Endodermal cell (in vitro differentiated cells): ENCODE results near the gene EFNB1. TPM values are rescaled to one million over a fixed set of nuclear protein-coding genes. Genes with fewer than 3 reads are reported as not detected.
A peak's percentile ranks its signal among the peaks of the same experiment; 100 is the strongest.

Source experiments
- DNase-seq: peaks from one replicate; pipeline ENCODE4 v3.0.0-alpha.2; 2017
- H3K27ac ChIP-seq: 2 replicates; pipeline ENCODE4 v1.5.1; 2013; ENCODE audit warnings: mild to moderate bottlenecking, low read depth, low read length, moderate library complexity
- H3K27me3 ChIP-seq: 2 replicates; pipeline ENCODE4 v1.6.1; 2013; ENCODE audit warnings: mild to moderate bottlenecking, low read length, moderate library complexity; ENCODE audit not compliant: insufficient read depth, control insufficient read depth, poor library complexity, severe bottlenecking
- H3K36me3 ChIP-seq: 2 replicates; pipeline ENCODE4 v1.7.0; 2013; ENCODE audit warnings: mild to moderate bottlenecking, low read length, moderate library complexity; ENCODE audit not compliant: control insufficient read depth, insufficient read depth
- H3K4me1 ChIP-seq: one replicate; pipeline ENCODE4 v1.7.0; 2013; ENCODE audit warnings: low read length; ENCODE audit not compliant: control insufficient read depth, insufficient read depth
- H3K4me3 ChIP-seq: 2 replicates; pipeline ENCODE4 v1.5.1; 2013; ENCODE audit warnings: mild to moderate bottlenecking, low read length, moderate library complexity
- H3K9ac ChIP-seq: 2 replicates; pipeline ENCODE4 v1.6.1; 2013; ENCODE audit warnings: mild to moderate bottlenecking, low read length, moderate library complexity; ENCODE audit not compliant: poor library complexity, severe bottlenecking; ENCODE audit errors: extremely low read depth
- H3K9me3 ChIP-seq: 2 replicates; pipeline ENCODE4 v1.6.1; 2013; ENCODE audit warnings: mild to moderate bottlenecking, low read length, moderate library complexity; ENCODE audit not compliant: control insufficient read depth
- H3K27ac Mint-ChIP-seq: 2 replicates; pipeline ENCODE4 v1.8.0; 2020; ENCODE audit warnings: mixed read lengths
- H3K27me3 Mint-ChIP-seq: 2 replicates; pipeline ENCODE4 v1.8.0; 2021; ENCODE audit warnings: mild to moderate bottlenecking, mixed read lengths; ENCODE audit not compliant: insufficient read depth
- H3K36me3 Mint-ChIP-seq: 2 replicates; pipeline ENCODE4 v1.8.0; 2020; ENCODE audit warnings: low read depth, mixed read lengths
- H3K4me1 Mint-ChIP-seq: 2 replicates; pipeline ENCODE4 v1.8.0; 2020; ENCODE audit warnings: mixed read lengths
- H3K4me3 Mint-ChIP-seq: 2 replicates; pipeline ENCODE4 v1.8.0; 2020; ENCODE audit warnings: mild to moderate bottlenecking, moderate library complexity, mixed read lengths
- H3K9me3 Mint-ChIP-seq: 2 replicates; pipeline ENCODE4 v1.8.0; 2020; ENCODE audit warnings: mild to moderate bottlenecking, mixed read lengths
- WGBS, 2 experiments: methylation state at CpG; one replicate each; pipeline versions ENCODE4 v1.1.5 to v1.1.7; 2013; ENCODE audit warnings: missing lambda C conversion rate in 2 of 2, mixed read lengths in 1 of 2; ENCODE audit not compliant: insufficient coverage in 1 of 2, insufficient read length in 1 of 2; 5-methylcytosine and 5-hydroxymethylcytosine counted together
- total RNA-seq, 2 donors: library from RNA; stranded (reverse); fragmentation: NEBNext Ultra II Directional in 1 of 2; extraction: Animal tissue kit (Norgen Biotek cat#: 25700) in 1 of 2; gene quantifications; 2 replicates in 1 of 2; 3 replicates in 1 of 2; pipeline ENCODE4 v1.2.1, GENCODE V29; 2021
- TF ChIP-seq, protein P1 (sequence below): fragments of 200-600 bp; sonication (generic); conservative IDR thresholded peaks from 2 replicates; pipeline ENCODE4 v1.5.0; 2021; ENCODE audit warnings: antibody characterized with exemption, mild to moderate bottlenecking

EFNB1 gene
- total RNA-seq, 2 donors from 2014 or later: 11.1 to 13.6 TPM

DNA sequence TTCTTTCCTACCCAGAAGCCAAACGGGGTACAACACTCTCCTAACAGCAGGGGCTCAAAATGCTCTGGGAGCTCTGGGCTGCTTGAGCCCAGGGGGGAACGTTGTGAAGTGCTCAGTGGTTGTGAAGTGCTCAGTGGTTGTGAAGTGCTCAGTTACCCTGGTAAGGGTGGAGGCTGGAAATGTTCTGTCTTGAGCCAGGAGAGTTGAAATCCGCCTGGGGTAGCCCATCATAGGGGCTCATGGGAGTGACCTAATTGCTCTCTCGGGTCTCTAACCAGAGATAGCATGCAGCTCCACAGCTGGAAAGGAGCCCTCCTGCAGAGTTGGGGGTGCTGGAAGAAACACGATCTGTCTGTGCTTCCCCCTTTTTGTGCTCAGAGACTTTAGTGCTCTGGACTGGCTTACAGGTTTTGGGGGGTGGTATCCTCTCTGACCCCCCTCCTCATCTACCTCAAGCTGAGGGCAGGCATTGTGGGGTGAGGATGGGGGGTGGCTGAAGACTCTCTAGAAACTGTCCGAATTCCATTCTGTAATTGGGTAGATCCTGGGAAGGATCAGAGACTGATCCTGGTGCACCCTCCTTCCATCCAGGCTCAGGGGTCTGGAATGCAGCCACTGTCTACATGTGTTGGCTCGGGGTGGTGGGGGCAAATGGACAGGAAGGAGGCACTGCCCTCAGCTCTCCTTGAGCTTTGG, 2.7 kb downstream of the EFNB1 start:
- Histone ChIP-seq H3K36me3 (no peaks in the 10 kb centered on the region), H3K27me3 (peaks cover 29% of the 10 kb centered on the region), H3K4me3 (peak overlapping the region; percentile 56), H3K9ac (no peak overlapping the region), H3K4me1 (no peaks in the 10 kb centered on the region), H3K27ac (no peak overlapping the region), H3K9me3 (no peaks in the 10 kb centered on the region)
- Mint-ChIP-seq H3K27ac (no peak overlapping the region), H3K4me3 (peak overlapping the region; percentile 67), H3K27me3 (peaks cover 59% of the 10 kb centered on the region), H3K9me3 (peaks cover 41% of the 10 kb centered on the region), H3K36me3 (peaks cover 2% of the 10 kb centered on the region), H3K4me1 (peaks cover 13% of the 10 kb centered on the region)
- TF ChIP-seq, protein P1, sequence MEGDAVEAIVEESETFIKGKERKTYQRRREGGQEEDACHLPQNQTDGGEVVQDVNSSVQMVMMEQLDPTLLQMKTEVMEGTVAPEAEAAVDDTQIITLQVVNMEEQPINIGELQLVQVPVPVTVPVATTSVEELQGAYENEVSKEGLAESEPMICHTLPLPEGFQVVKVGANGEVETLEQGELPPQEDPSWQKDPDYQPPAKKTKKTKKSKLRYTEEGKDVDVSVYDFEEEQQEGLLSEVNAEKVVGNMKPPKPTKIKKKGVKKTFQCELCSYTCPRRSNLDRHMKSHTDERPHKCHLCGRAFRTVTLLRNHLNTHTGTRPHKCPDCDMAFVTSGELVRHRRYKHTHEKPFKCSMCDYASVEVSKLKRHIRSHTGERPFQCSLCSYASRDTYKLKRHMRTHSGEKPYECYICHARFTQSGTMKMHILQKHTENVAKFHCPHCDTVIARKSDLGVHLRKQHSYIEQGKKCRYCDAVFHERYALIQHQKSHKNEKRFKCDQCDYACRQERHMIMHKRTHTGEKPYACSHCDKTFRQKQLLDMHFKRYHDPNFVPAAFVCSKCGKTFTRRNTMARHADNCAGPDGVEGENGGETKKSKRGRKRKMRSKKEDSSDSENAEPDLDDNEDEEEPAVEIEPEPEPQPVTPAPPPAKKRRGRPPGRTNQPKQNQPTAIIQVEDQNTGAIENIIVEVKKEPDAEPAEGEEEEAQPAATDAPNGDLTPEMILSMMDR: no peak
- 0 to 14% methylated on average over 2 to 5 of the region's 7 CpGs for WGBS, 2 experiments
- DNase-seq: peak; percentile 47

DNA sequence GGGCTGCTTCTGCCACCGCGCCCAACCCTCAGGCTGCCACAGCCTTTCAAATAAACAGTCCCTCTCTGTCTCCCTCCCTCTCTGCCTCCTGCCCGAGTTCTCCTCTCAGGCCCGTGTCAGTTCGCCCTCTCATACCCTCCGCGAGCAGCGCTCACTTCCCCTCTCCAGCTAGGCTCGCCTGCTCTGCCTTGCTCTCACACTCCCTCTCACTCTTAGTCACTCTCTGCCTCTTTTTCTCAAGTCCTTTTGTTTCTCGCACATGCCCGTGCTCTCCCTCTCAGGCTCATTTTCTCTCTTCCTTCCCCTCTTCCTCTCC, 3.2 kb downstream of the EFNB1 start:
- H3K27me3 ChIP-seq: peaks cover 29% of the 10 kb centered on the region
- H3K4me1 ChIP-seq: no peaks in the 10 kb centered on the region
- H3K27ac ChIP-seq: no peak overlapping the region
- WGBS, 2 experiments: 8 to 20% methylated on average over 1 to 11 of the region's 11 CpGs
- no peak overlapping the region for H3K9ac ChIP-seq
- no peaks in the 10 kb centered on the region for H3K36me3 ChIP-seq
- Mint-ChIP-seq H3K27me3 (peaks cover 57% of the 10 kb centered on the region), H3K4me3 (peak overlapping the region; percentile 67), H3K36me3 (peaks cover 2% of the 10 kb centered on the region), H3K9me3 (peaks cover 42% of the 10 kb centered on the region), H3K4me1 (peaks cover 13% of the 10 kb centered on the region), H3K27ac (no peak overlapping the region)
- DNase-seq: peak; percentile 63
- TF ChIP-seq, protein P1: no peak
- no peaks in the 10 kb centered on the region for H3K9me3 ChIP-seq
- H3K4me3 ChIP-seq: peak overlapping the region; percentile 56

DNA sequence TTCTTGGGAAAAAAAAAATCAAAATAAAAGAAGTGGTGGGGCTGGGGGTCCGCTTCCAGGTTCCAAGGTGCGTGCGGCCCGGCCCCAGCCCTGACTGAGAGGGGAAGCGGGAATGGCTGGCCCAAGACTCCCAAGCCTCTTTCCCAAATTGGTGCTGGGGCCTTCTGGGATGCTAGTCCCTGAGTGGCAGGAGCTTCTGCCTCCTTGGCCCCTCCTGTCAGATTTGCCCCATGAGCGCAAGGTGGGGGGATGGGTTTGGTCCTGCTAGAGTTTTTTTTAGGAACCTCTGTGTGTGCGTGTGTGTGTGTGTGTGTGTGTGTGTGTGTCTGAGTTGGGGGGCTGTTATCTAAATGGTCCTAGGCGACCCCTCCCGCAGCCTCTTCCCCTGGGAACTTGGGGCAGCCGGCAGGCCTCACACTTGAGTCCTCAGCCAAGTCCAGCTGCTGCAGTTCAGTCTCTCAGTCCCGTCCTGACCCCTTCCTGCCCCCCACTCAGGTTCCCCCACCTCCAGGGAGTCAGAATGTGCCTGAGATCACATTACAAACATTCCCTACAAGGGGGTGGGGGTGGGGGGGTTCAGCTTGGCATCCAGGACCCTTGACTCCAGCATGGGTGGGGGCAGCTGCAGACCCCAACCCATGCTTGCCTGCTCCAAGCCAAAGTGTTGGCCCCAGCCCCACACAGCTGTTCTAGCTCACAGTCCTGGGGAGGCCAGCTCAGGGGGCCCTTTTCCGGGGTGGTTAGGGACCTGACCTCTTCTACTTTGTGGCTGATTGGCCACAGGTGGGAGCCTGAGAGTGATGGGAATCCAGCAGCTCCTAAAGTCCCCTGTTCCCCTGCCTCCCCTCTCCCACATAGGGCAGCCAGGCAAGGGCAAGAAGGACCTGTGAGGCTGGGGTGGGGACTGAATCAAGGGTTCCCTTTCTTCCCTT, 4.0 kb downstream of the EFNB1 start:
- Mint-ChIP-seq H3K4me1 (peaks cover 13% of the 10 kb centered on the region), H3K4me3 (peak overlapping the region; percentile 67), H3K9me3 (peaks cover 40% of the 10 kb centered on the region), H3K27ac (no peak overlapping the region), H3K36me3 (peaks cover 2% of the 10 kb centered on the region), H3K27me3 (peaks cover 50% of the 10 kb centered on the region)
- no peak overlapping the region for H3K27ac ChIP-seq
- no peaks in the 10 kb centered on the region for H3K9me3 ChIP-seq
- H3K36me3 ChIP-seq: no peaks in the 10 kb centered on the region
- no peak overlapping the region for H3K4me3 ChIP-seq
- peaks cover 24% of the 10 kb centered on the region for H3K27me3 ChIP-seq
- TF ChIP-seq, protein P1: no peak
- H3K4me1 ChIP-seq: no peaks in the 10 kb centered on the region
- H3K9ac ChIP-seq: no peak overlapping the region
- DNase-seq: peak; percentile 36
- 64% methylated on average over 10 of the region's 12 CpGs; no CpG with 5 or more reads in 1 of the 2 experiments for WGBS, 2 experiments
